DMS 273 treated with DMSO at 0.1 percent for 48 hours (cell line): ENCODE data around the gene FAM181A.

Experiments
- DNase-seq: peaks from one replicate; lab custom pipeline; 2025; lab: John Stamatoyannopoulos, UW

FAM181A gene

GRCh38 chr14:93929048-93929535, 1.9 kb downstream of the FAM181A start:
- no peak for DNase-seq

- DNase-seq = no peak
Measured at GRCh38 chr14:93929657-93930056, 2.5 kb downstream of the FAM181A start.

GRCh38 chr14:93930296-93930988, 3.3 kb downstream of the FAM181A start:
- DNase-seq = no peak

- DNase-seq = no peak
Measured at GRCh38 chr14:93930989-93931307, 3.8 kb downstream of the FAM181A start.

- DNase-seq = no peak
Measured at GRCh38 chr14:93932642-93933041, 5.5 kb downstream of the FAM181A start.

GRCh38 chr14:93935213-93935612, 8.1 kb downstream of the FAM181A start:
- no peak for DNase-seq

- peak; percentile 25 for DNase-seq
Measured at GRCh38 chr14:93936245-93936644, 9.1 kb downstream of the FAM181A start.

- no peak for DNase-seq
Measured at GRCh38 chr14:93936926-93937325, 9.8 kb downstream of the FAM181A start.

GRCh38 chr14:93937519-93937918, 10.4 kb downstream of the FAM181A start:
- no peak for DNase-seq

- DNase-seq = no peak
Measured at GRCh38 chr14:93938751-93939303, 11.7 kb downstream of the FAM181A start.

- no peak for DNase-seq
Measured at GRCh38 chr14:93939304-93940229, 12.4 kb downstream of the FAM181A start.

- DNase-seq = no peak
Measured at GRCh38 chr14:93940437-93940836, 13.3 kb downstream of the FAM181A start.

GRCh38 chr14:93941293-93941910, 14.3 kb downstream of the FAM181A start:
- peak; percentile 91 for DNase-seq

GRCh38 chr14:93943052-93943451, 15.9 kb downstream of the FAM181A start:
- no peak for DNase-seq

GRCh38 chr14:93943930-93944329, 16.8 kb downstream of the FAM181A start:
- DNase-seq = no peak

- DNase-seq = no peak
Measured at GRCh38 chr14:93944348-93945069, 17.4 kb downstream of the FAM181A start.

- no peak for DNase-seq
Measured at GRCh38 chr14:93945070-93945399, 17.9 kb downstream of the FAM181A start.

- no peak for DNase-seq
Measured at GRCh38 chr14:93946104-93946503, 19.0 kb downstream of the FAM181A start.

GRCh38 chr14:93946541-93947090, 19.5 kb downstream of the FAM181A start:
- no peak for DNase-seq

GRCh38 chr14:93947282-93947681, 20.1 kb downstream of the FAM181A start:
- DNase-seq = no peak

- DNase-seq = no peak
Measured at GRCh38 chr14:93949511-93950075, 22.4 kb downstream of the FAM181A start.
